GM18907 (cell line): ENCODE data around the gene WDSUB1.

ENCODE experiments used
- ATAC-seq: cut with Tn5 transposase; IDR thresholded peaks from one replicate; pipeline ENCODE4 v1.9.1; 2021; ENCODE audit warnings: mild to moderate bottlenecking, moderate library complexity; ENCODE audit not compliant: unreplicated experiment

The WDSUB1 gene, protein sequence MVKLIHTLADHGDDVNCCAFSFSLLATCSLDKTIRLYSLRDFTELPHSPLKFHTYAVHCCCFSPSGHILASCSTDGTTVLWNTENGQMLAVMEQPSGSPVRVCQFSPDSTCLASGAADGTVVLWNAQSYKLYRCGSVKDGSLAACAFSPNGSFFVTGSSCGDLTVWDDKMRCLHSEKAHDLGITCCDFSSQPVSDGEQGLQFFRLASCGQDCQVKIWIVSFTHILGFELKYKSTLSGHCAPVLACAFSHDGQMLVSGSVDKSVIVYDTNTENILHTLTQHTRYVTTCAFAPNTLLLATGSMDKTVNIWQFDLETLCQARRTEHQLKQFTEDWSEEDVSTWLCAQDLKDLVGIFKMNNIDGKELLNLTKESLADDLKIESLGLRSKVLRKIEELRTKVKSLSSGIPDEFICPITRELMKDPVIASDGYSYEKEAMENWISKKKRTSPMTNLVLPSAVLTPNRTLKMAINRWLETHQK

DNA sequence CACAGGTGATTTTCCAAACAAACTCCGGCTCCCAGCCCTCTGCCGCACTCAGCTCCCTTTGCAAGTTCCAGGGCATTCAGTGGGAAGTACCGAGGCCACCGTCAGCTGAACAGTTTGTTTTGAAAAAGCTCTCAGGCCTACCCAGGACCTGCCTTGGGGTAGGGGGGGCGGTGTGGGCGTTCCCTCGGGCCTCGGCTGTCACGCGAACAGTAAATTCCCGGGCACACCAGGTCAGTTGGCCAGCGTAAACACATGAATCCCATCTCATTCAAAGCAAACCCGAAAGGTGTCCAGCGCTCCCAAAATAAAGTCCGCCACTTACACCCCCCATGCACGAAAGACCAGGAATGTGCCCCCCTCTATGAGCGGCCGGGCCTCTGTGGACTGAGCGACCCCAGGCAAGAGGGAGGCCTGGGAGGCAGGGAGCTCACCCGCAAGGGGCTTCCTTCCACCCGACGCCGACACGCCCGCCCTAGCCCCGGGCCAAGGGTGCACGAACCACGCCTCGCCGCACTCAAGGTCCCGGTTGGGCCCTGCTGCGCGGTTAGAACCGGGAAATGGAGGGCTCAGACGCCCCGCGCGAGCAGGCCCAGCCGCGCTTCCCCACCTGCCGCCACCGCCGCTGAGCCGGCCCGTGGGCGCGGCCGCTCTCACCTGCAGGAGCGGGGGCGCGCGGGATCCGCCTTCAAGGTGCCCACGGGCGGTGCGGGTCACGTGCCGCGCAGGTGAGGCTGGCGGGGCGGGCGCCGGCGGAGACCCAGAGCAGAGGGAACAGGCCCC lies at the start of gene WDSUB1:
Gene WDSUB1, minus strand, starts transcription at position 775 of the 780 bp plus-strand sequence. CDS start 3,634 bp downstream, outside the sequence.
- peak; percentile 9 for ATAC-seq

DNA sequence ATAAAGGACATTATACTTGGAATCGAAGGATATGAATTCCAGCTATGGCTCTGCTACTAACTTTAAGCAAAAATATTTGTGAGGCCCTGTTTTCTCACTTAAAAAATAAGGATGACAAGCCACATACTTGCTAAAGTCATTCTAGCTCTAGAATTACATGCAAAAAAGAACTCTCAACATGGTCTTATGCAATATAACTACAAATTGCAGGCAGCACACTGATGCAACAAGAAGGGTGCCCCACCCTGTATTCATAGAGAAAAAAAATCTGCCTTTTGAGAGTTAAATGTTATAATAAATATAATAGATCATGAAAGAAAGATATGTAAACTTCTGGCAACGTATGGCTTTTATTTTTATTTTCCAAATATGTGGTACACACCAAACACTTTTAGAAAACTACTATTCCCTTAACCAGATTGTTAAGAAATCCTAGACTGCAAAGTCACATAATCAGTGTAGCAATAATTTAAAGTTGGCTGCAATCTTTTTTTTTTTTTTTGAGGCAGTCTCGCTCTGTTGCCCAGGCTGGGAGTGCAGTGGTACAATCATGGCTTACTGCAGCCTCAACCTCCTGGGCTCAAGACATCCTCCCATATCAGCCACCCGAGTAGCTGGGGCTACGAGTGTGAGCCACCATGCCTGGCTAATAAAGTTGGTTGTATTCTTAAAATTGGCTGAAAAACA lies 40.2 kb upstream of the WDSUB1 start:
- ATAC-seq, result no peak

DNA sequence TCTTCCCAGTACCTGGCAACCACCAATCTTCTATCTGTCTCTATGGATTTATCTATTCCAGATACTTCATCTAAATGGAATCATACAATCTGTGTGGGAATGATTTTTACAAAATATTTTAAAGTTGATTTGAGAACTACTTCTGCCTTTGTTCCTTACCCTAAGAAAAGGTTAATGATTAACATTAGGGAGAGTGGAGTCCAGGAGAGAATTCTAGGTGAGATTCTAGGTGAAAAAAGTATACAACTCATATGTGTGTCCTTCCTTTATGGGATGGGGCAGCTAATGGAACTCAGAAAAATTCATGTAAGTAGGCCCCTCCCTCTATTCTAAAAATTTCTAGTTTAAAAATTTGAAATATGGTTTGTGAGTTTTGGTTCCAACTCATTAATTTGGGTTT lies 35.9 kb upstream of the WDSUB1 start:
- no peak for ATAC-seq

DNA sequence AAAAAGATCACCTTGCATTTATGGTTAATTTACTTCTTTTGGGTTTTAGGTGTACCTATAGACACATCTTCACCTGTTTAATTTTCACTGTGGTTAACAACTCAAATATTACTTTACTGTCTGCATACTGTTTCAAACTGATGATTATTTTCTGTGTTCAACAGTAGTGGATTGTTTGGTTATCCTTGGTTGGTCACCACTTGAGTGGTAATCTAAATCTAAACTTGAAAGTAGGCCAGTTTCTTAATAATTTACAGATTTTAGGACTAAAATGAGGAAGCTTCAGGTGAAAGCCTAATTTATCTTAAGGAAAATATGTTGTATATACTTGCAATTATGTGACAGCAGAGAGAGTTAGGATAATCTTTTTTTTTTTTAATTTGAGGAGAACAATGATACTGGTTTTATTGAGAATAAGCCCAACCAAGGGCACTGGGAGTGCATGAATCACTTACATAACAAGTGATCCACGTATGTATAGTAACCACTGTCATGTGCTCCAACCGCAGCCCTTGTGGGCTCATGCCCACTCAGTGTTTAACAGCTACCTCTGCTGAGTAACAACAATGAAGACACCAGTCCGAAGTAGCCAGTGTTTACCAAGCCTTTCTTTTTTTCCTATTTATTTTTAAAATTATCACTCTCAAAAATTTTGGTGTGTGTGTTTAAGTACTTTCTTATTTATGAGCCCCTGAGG lies 31.0 kb upstream of the WDSUB1 start:
- ATAC-seq, result peak; percentile 86

DNA sequence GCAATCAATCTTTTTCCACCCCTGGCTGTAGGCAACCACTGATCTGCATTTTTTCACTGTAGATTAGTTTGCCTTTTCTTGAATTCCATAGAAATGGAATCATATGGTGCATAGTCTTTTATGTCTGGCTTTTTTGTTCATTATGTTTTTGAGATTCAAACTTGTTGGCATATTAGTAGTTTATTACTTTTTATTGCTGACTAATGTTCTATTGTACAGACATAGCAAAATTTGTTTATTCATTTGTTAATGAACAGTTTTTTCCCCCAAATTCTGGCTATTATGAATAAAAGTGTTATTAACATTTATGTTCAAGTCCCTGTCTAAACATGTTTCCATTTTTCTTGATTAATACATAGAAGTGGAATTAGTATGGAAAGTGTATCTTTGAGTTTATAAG lies 21.4 kb upstream of the WDSUB1 start:
- no peak for ATAC-seq

DNA sequence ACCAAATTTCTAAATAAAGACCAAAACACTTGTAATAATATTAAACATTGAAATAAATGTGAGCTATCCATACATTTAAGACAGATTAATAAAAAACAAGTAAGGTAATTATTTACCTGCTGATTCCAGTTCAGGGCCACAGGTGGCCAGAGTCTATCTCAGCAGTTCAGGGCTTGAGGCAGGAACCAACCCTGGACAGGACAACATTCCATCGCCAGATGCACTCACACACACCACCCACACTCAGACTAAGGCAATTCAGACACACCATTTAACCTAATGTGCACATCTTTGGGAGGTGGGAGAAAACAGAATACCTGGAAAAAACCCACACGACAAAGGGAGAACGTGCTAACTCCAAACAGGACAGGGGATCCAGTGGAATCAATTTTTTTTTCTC lies 14.1 kb upstream of the WDSUB1 start:
- ATAC-seq, result no peak

DNA sequence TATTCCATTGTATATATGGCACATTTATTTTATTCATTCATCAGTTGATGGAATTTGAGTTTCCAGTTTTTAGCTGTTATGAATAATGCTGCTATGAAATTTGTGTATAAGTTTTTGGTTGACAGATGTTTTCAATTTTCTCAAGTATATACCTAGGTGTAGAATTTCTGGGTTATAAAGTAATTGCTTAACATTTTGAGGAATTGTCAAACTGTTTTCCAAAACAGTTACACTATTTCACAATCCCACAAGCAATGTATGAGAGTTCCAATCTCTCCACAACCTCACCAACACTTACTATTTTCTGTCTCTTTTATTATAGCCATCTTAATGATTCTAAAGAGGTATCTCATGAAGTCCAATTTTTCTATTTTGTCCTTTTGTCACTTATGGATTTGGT lies 12.5 kb upstream of the WDSUB1 start:
- ATAC-seq, result no peak

DNA sequence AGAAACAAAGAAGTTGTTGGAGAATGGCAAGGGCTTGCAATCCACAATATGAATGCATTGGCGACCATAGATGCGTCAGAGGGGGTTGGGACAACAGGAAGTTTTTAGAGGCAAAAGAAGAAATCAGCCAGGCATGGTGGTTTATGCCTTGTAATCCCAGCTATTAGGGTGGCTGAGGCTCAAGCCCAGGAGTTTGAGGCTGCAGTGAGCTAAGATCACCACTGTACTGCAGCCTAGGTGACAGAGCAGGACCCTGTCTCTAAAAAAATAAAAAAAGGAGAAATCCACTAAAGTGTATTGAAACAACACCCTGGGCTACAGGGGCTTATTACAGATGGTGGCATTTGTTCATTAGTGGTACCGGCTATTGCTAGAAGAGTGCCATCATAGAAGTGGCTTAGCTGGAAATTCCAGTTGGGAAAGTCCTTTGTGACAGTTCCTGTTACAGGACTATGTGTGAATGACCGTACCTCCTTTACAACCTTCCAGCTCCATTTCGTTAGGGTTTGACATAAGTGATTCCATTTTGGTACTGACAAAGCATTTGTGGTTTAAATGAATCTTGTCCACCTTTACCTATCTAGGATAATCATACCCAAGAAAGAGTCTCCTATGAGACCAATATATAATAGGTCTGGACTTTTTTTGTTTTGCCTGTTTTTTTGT lies 10.7 kb upstream of the WDSUB1 start:
- no peak for ATAC-seq

DNA sequence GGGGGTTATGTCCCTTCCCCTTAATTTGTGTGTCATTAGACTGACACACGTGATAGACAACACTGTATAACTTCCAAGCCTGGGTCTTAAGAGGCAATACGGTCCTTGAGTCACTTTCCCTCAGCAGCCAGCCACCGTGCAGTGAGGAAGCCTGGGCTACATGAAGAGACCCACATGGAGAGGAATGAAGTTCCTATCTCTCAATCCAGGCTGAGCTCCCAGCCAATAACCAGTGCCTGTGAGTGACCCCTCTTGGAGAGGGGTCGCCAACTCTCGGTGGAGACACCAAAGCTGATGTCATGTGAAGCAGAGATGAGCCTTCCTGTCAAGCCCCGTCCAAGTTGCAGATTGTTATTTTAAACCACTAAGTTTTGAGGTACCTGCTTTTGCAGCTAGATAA lies 5.7 kb upstream of the WDSUB1 start:
- ATAC-seq, result no peak

DNA sequence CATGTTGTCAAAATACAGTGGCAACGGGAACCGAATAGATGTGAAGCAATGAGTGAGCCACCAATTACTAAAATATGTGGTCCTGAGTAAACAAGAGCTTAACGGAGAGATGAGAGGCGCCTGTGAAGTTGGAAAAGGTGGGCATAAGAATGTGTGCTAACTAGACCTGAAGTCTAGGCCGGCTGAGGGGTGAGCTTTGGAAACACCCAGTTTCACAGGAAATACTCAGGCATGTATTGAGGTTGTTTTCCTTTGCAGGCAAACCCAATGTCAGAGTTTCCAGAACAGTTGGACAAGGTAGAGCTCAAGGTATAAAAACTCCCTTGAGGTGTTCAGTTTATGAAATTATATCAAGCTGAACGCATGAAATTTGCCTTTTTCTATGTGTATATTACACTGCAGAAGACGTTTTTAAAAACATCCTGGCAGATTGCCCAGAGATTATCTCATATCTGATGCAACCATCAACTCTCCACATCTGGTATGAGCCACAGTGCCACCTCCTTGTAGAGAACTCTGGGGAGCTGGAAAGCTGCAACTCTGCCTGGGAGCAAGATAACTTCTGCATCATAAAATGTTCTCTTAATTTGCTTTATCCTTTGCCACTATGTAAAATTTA lies 3.9 kb upstream of the WDSUB1 start:
- peak; percentile 24 for ATAC-seq

DNA sequence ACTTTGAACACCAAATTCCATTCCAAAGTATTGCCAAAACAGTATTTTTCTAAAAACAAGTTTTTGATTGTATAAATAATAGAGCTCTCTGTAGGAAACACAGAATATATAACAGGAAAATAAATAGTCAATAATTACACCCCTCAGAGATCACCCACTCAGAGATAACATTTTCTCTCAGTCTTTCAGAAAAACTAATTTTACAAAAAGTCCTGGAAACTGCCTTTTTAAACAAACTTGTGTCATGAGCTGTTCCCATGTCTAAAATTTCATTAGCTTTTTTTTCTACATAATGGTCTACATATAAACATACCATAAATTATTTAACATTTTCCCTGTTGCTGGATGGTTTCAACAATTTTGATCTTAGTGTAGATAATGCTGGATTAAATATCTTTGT lies 1.2 kb upstream of the WDSUB1 start:
- ATAC-seq, result no peak

DNA sequence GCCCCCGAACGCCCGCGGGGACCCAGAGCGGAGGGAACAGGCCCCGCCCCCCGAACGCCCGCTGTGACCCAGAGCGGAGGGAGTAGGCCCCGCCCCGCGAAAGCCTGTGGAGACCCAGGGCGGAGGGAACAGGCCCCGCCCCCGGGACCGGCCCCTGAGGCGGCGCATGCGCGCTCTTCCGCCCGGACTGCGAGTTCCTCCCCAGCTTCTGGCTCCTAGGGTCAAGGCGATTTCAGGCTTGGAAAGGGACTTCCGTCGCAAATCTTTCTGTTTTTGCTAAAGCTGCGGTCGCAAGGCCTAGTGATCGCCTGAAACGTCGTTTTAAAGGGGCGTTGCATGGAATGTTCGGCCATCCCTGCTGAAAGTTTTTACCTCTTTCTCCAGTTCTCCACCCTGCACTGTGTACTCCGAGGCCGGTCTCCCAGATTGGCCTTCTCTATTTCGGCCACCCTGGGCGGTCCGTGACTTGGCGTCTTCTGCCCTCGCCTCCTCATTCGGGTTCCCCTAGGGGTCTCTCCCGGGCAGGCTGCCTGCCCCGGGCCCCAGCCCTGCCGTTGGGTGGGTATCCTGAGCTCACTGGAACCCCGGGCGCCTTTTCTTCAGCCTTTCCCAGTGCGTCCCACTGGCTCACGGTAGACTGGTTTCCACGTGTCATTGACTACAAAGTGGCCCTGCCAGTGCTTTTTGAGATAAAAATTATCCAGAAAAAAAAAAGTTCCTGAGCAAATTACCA lies 372 bp upstream of the WDSUB1 start:
- ATAC-seq, result peak; percentile 92

DNA sequence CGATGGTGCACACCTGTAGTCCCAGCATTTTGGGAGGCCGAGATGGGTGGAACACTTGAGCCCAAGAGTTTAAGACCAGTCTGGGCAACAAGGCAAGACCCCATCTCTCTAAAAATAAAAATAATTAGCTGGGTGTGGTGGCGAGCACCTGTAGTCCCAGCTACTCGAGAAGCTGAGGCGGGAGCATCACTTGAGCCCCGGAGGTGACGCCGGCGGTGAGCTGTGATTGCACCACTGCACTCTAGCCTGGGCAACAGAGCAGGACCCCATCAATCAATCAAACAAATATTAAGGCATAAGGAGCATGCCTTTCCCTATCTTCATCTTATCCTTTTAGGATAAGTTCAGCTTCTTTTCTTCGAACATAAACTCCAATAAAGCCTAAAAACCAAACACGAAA lies 1.1 kb downstream of the WDSUB1 start:
- no peak for ATAC-seq

DNA sequence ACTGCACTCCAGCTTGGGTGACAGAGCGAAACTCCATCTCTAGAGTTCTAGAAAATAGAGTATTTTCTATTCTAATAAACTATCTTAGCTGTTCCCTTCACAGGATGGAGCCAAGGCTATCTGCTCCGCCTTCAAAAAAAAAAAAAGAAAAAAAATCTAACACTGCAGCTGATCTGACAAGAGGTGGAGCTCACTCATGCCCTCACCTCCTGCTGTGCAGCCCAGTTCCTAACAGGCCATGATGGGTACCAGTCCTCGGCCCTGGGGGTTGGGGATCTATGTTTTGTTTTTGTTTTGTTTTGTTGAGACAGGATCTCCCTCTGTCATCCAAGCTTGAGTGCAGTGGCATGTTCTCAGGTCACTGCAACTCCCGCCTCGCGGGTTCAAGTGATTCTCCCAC lies 3.0 kb downstream of the WDSUB1 start:
- no peak for ATAC-seq

DNA sequence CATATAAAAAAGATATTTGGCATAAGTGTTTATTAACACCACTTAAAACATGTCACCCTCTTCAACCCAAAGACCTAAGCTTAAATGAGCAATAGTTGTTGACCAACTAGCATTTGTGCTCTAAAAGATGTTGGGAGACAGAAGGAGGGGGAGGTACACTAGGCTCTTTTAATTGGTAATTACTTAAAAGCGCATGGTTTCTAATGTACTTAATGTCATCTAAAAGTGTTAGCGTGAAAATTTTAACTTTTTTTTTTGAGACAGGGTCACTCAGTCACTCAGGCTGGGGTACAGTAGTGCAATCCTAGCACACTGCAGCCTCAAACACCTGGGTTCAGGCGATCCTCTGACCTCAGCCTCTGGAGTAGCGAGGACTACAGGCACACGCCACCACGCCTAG lies 5.5 kb downstream of the WDSUB1 start:
- no peak for ATAC-seq

DNA sequence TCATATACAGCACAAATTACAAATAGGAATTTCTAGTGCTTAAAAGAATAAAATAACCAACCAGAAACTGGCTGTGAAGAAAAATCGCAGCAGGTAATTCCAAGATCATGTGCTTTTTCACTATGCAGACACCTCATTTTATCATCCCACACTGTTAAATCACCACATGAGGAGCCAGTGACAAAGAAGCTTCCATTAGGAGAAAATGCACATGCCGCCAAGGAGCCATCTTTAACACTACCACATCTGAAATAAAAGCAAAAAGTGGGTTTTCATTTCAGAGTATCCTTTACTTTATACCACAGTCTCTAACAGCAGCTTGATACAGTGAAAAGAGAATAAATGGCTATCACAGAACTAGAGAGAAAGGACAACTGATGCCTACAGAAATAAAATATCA lies 6.8 kb downstream of the WDSUB1 start:
- no peak for ATAC-seq

DNA sequence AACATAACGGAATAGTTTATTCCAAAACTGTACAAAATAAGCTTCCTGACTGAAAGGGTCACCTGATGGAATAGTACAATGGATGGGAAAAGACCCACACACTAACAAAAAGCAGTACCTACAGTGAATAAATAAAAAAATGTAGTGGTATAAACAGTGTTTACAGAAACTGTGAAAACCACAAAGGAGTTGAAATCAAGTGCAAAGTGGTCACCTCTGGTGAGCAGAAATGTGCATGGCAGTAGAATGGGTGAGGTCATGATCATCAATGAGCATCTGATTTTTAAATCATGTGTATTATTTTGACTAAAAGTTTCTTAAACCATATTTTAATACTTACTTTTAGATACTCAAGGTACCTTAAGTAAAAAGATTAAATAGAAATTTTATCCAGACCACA lies 11.4 kb downstream of the WDSUB1 start:
- no peak for ATAC-seq

DNA sequence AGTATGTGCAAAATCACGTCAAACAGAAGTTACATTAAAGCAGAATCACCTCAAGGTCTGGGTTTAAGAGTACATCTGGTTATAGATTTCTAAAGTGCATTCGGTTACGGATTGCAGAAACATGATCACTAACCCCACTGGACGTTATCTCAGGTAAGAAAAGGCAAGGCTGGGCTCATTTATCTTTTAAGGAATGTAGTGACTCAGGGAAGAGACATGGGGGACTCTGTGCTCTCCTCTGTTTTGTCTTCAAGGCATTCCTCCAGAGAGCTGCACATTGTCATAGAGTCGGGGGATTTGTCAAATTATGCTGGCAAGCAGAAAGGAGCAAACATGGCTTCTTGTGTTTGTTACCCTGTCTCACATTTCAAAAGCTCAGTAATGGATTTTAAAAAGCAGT lies 14.3 kb downstream of the WDSUB1 start:
- no peak for ATAC-seq

DNA sequence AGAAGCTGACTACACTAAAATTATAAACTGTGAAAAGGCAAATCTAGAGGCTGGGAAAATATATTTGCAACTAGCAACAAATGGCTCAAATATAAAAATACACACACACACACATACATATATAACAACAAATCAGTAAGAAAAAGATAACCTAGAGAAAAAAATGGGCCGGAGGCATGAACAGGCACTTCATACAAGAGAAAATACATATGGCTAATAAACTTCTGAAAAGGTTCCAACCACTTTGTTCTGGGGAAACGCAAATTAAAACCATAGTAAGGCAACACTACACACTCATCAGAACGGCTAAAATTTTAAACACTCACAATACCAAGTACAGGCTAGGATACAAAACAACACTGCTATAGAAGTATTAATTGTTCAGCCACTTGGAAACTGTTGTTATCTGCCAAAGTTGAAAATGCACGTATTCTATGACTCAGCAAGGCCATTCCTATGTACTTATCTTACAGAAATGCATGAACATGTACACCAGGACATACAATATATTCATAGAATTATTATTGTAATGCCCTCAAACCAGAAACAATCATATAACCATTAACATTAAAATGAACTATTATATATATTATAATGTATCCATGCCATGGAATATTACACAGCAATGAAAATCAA lies 15.6 kb downstream of the WDSUB1 start:
- no peak for ATAC-seq
